ENCODE results near the gene ABHD5.

Gene ABHD5

DNA sequence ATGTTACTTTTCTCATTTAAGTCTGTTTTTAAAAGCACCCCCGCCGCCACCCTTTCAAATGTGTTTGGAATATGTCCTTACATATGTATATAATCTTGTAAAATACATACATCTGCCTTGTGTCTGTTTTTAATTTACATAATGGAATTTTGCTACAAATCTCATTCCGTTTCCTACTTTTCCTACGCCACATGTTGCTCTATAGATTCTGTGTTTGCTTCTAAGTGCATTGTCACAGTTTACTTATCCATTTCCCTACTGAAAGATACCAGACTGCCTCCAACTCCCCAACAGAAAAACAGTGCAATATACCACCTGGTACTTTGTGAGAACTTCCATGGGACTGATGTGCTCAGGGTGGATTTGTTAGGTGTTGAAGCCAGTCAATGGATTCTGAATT lies 70.2 kb downstream of the ABHD5 start:
- H3K9me2 ChIP-seq (replicated peaks; ENCODE audit: insufficient read depth, low read length) = no peaks in the 10 kb centered on the region
- no peaks in the 10 kb centered on the region for H3K27me3 ChIP-seq (replicated peaks; ENCODE audit: insufficient read depth, low read length)
- no peaks in the 10 kb centered on the region for H3F3A ChIP-seq (ENCODE audit: insufficient read depth, low read length)
- H3K27ac ChIP-seq (ENCODE audit: low read length) = no peak overlapping the region
- H2AFZ ChIP-seq (ENCODE audit: low read length) = no peak overlapping the region
- no peaks in the 10 kb centered on the region for H3K4me1 ChIP-seq (ENCODE audit: low read length)
- no peaks in the 10 kb centered on the region for H4K20me1 ChIP-seq (ENCODE audit: insufficient read depth, low read length)
- no peak for DNase-seq
- no peak overlapping the region for H3K4me2 ChIP-seq (ENCODE audit: low read depth, low read length)
- H3K36me3 ChIP-seq (replicated peaks; ENCODE audit: insufficient read depth, low read length) = no peaks in the 10 kb centered on the region
- H3K79me2 ChIP-seq (ENCODE audit: low read length) = no peaks in the 10 kb centered on the region
- no peak overlapping the region for H3K4me3 ChIP-seq (ENCODE audit: low read length)
- TF ChIP-seq, protein P1, sequence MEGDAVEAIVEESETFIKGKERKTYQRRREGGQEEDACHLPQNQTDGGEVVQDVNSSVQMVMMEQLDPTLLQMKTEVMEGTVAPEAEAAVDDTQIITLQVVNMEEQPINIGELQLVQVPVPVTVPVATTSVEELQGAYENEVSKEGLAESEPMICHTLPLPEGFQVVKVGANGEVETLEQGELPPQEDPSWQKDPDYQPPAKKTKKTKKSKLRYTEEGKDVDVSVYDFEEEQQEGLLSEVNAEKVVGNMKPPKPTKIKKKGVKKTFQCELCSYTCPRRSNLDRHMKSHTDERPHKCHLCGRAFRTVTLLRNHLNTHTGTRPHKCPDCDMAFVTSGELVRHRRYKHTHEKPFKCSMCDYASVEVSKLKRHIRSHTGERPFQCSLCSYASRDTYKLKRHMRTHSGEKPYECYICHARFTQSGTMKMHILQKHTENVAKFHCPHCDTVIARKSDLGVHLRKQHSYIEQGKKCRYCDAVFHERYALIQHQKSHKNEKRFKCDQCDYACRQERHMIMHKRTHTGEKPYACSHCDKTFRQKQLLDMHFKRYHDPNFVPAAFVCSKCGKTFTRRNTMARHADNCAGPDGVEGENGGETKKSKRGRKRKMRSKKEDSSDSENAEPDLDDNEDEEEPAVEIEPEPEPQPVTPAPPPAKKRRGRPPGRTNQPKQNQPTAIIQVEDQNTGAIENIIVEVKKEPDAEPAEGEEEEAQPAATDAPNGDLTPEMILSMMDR (IDR thresholded peaks at IDR 0.05; ENCODE audit: low read length) = no peak
- TF ChIP-seq EZH2 (optimal IDR thresholded peaks at IDR 0.05; ENCODE audit: low read depth, low read length) = no peak
- TF ChIP-seq EZH2phosphoT487 (IDR thresholded peaks at IDR 0.05; ENCODE audit: low read length) = no peak
- H3K9ac ChIP-seq (ENCODE audit: low read length) = no peak overlapping the region
- no peaks in the 10 kb centered on the region for H3K9me3 ChIP-seq (replicated peaks; ENCODE audit: insufficient read depth, low read length)

DNA sequence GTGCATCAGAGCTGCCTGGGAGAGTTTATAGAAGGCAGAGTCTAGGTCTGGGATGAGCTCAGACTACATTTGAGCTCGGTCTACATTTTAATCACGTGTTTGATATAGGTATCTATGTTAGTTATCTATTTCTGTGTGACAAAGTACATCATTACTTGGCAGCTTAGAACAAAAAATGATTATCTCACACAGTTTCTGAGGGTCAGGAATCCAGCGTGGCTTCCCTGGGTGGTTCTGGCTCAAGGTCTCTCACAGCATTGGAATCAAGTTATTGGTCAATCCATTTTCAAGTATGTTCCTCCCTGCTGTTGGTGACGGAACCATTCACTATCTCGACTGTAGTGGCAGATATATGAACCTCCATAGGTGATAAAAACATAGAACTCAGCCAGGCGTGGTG lies 71.7 kb downstream of the ABHD5 start:
- TF ChIP-seq, protein P1 (IDR thresholded peaks at IDR 0.05; ENCODE audit: low read length) = no peak
- TF ChIP-seq EZH2phosphoT487 (IDR thresholded peaks at IDR 0.05; ENCODE audit: low read length) (no peak), EZH2 (optimal IDR thresholded peaks at IDR 0.05; ENCODE audit: low read depth, low read length) (no peak)
- H3F3A ChIP-seq (ENCODE audit: insufficient read depth, low read length) = no peaks in the 10 kb centered on the region

DNA sequence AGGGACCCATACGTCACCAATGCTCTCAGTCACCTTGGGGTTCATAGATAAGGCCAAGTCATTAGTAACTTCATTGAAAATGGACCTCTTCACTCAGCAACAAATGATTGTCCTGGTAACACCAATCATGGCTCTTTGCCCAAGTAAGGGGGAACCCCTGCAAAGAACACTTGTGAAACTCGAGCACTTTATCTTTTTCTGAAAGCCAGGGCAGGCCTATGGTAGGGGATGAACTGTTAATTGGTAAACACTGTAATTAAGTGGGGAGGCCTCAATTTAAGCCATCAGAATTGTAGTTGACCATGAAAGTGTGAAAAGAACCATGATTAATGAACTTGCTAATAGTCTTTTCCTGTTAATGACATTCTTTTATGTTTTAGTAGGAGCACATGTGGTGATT lies 73.3 kb downstream of the ABHD5 start:
- TF ChIP-seq EZH2 (optimal IDR thresholded peaks at IDR 0.05; ENCODE audit: low read depth, low read length) (no peak), EZH2phosphoT487 (IDR thresholded peaks at IDR 0.05; ENCODE audit: low read length) (no peak)
- TF ChIP-seq, protein P1 (IDR thresholded peaks at IDR 0.05; ENCODE audit: low read length) = no peak
- H3F3A ChIP-seq (ENCODE audit: insufficient read depth, low read length) = no peaks in the 10 kb centered on the region

More for the DNA sequence above, 71.7 kb downstream of the ABHD5 start:
- no peak overlapping the region for H3K9ac ChIP-seq (ENCODE audit: low read length)
- no peak overlapping the region for H3K27ac ChIP-seq (ENCODE audit: low read length)
- DNase-seq = no peak
- H2AFZ ChIP-seq (ENCODE audit: low read length) = no peak overlapping the region
- no peaks in the 10 kb centered on the region for H3K4me1 ChIP-seq (ENCODE audit: low read length)
- no peaks in the 10 kb centered on the region for H3K9me2 ChIP-seq (replicated peaks; ENCODE audit: insufficient read depth, low read length)
- H3K79me2 ChIP-seq (ENCODE audit: low read length) = no peaks in the 10 kb centered on the region
- H3K4me2 ChIP-seq (ENCODE audit: low read depth, low read length) = no peak overlapping the region
- no peaks in the 10 kb centered on the region for H3K36me3 ChIP-seq (replicated peaks; ENCODE audit: insufficient read depth, low read length)
- H3K9me3 ChIP-seq (replicated peaks; ENCODE audit: insufficient read depth, low read length) = no peaks in the 10 kb centered on the region
- H3K27me3 ChIP-seq (replicated peaks; ENCODE audit: insufficient read depth, low read length) = no peaks in the 10 kb centered on the region
- no peaks in the 10 kb centered on the region for H4K20me1 ChIP-seq (ENCODE audit: insufficient read depth, low read length)
- no peak overlapping the region for H3K4me3 ChIP-seq (ENCODE audit: low read length)

More for the DNA sequence above, 73.3 kb downstream of the ABHD5 start:
- Histone ChIP-seq H3K4me3 (ENCODE audit: low read length) (no peak overlapping the region), H3K4me2 (ENCODE audit: low read depth, low read length) (no peak overlapping the region), H3K9me3 (replicated peaks; ENCODE audit: insufficient read depth, low read length) (no peaks in the 10 kb centered on the region), H3K36me3 (replicated peaks; ENCODE audit: insufficient read depth, low read length) (no peaks in the 10 kb centered on the region), H3K27me3 (replicated peaks; ENCODE audit: insufficient read depth, low read length) (no peaks in the 10 kb centered on the region), H3K9ac (ENCODE audit: low read length) (no peak overlapping the region), H3K79me2 (ENCODE audit: low read length) (no peaks in the 10 kb centered on the region), H2AFZ (ENCODE audit: low read length) (no peak overlapping the region), H3K9me2 (replicated peaks; ENCODE audit: insufficient read depth, low read length) (no peaks in the 10 kb centered on the region), H4K20me1 (ENCODE audit: insufficient read depth, low read length) (no peaks in the 10 kb centered on the region), H3K4me1 (ENCODE audit: low read length) (no peaks in the 10 kb centered on the region), H3K27ac (ENCODE audit: low read length) (no peak overlapping the region)
- no peak for DNase-seq

Data from MM.1S (cell line).